Endothelial cell of umbilical vein (primary cell): ENCODE data around the gene OTUB1. TPM values are rescaled to one million over a fixed set of nuclear protein-coding genes. Genes with fewer than 3 reads are reported as not detected.

Experiments
- BruUV-seq: library from RNA; stranded (reverse); fragments of 400-500 nt; replicated peaks from 2 replicates; lab custom pipeline; 2021; lab: Mats Ljungman, UMichigan
- CTCF ChIA-PET: fragments of 300-600, 350-600 bp; sonication (Branson Sonifier 250); formaldehyde crosslinking; loops from one replicate; lab custom pipeline; 2021; ENCODE audit warnings: antibody characterized with exemption, inconsistent platforms; lab: Charles Lee
- POLR2A ChIA-PET: fragments of 300-600, 350-600 bp; sonication (Branson Sonifier 250); formaldehyde crosslinking; loops from one replicate; lab custom pipeline; 2021; ENCODE audit warnings: antibody characterized with exemption, inconsistent platforms; lab: Charles Lee
- DNase-seq: peaks from one replicate; pipeline ENCODE4 v3.0.0-alpha.2; 2011; ENCODE audit warnings: low read depth, low spot score
- FAIRE-seq: peaks from 2 replicates; lab custom pipeline; 2011; peaks lifted over from hg19 to GRCh38; lab: Jason Lieb, UNC
- H2AFZ ChIP-seq: 2 replicates; pipeline ENCODE4 v1.6.0; 2012; ENCODE audit warnings: low read depth, low read length, control low read depth, inconsistent platforms
- H3K27ac ChIP-seq: 2 replicates; pipeline ENCODE4 v1.5.1; 2011; ENCODE audit warnings: low read depth, mild to moderate bottlenecking, control low read depth, low read length, moderate library complexity; ENCODE audit not compliant: insufficient read depth
- H3K27me3 ChIP-seq, 2 experiments: 2 replicates each; pipeline versions ENCODE4 v1.6.0 to v1.6.1; 2011; ENCODE audit warnings: low read length in 2 of 2, mixed read lengths in 1 of 2; ENCODE audit not compliant: control insufficient read depth in 2 of 2, insufficient read depth in 2 of 2
- H3K36me3 ChIP-seq, 2 experiments: 2 replicates in 1 of 2; 3 replicates in 1 of 2; pipeline ENCODE4 v1.5.1; 2011; ENCODE audit warnings: low read length in 2 of 2, mild to moderate bottlenecking in 1 of 2, moderate library complexity in 1 of 2; ENCODE audit not compliant: control insufficient read depth in 2 of 2, insufficient read depth in 2 of 2; ENCODE audit errors: extremely low read depth in 1 of 2
- H3K4me1 ChIP-seq: 3 replicates; pipeline ENCODE4 v1.5.1; 2011; ENCODE audit warnings: mild to moderate bottlenecking, low read length; ENCODE audit not compliant: control insufficient read depth, insufficient read depth; ENCODE audit errors: extremely low read depth
- H3K4me2 ChIP-seq: 2 replicates; pipeline ENCODE4 v1.6.1; 2011; ENCODE audit warnings: low read length, control low read depth, mixed read lengths; ENCODE audit not compliant: insufficient read depth
- H3K4me3 ChIP-seq, 3 experiments: fragments of 200-600 bp in 1 of 3; sonication (generic), shearing (Covaris generic) in 1 of 3; replicated peaks in 1 of 3; 2 replicates each; pipeline ENCODE4 v1.5.1; 2011 to 2016; ENCODE audit warnings: control low read depth in 3 of 3, low read length in 3 of 3, mild to moderate bottlenecking in 2 of 3, inconsistent platforms in 1 of 3, low read depth in 1 of 3, moderate library complexity in 1 of 3; ENCODE audit not compliant: insufficient read depth in 1 of 3
- H3K79me2 ChIP-seq: 2 replicates; pipeline ENCODE4 v1.6.0; 2012; ENCODE audit warnings: low read length, inconsistent platforms; ENCODE audit not compliant: control insufficient read depth, insufficient read depth
- H3K9ac ChIP-seq: replicated peaks from 2 replicates; pipeline ENCODE3; 2011; ENCODE audit warnings: low read length, control low read depth; ENCODE audit not compliant: insufficient read depth; ENCODE audit errors: extremely low read depth
- H3K9me1 ChIP-seq: replicated peaks from 3 replicates; pipeline ENCODE4 v1.6.0; 2011; ENCODE audit warnings: mild to moderate bottlenecking, low read length; ENCODE audit not compliant: control insufficient read depth, insufficient read depth; ENCODE audit errors: extremely low read depth
- H3K9me3 ChIP-seq: replicated peaks from 2 replicates; pipeline ENCODE4 v1.5.1; 2012; ENCODE audit warnings: low read length, inconsistent platforms; ENCODE audit not compliant: control insufficient read depth, insufficient read depth
- H4K20me1 ChIP-seq: replicated peaks from 2 replicates; pipeline ENCODE3; 2011; ENCODE audit warnings: mild to moderate bottlenecking, low read length; ENCODE audit not compliant: control insufficient read depth, insufficient read depth; ENCODE audit errors: extremely low read depth
- CTCF ChIP-seq, 2 donors: IDR thresholded peaks; 1 replicate in 1 of 2; 2 replicates in 1 of 2; pipeline ENCODE4 v1.5.1; 2011; ENCODE audit warnings: low read length in 2 of 2, mild to moderate bottlenecking in 2 of 2, moderate library complexity in 2 of 2, control low read depth in 1 of 2, inconsistent platforms in 1 of 2, low read depth in 1 of 2; ENCODE audit not compliant: insufficient read depth in 1 of 2; ENCODE audit errors: extremely low read depth in 1 of 2
- EZH2 ChIP-seq: IDR thresholded peaks from 2 replicates; pipeline ENCODE4 v1.6.1; 2012; ENCODE audit warnings: borderline replicate concordance, low read depth, mild to moderate bottlenecking, moderate library complexity, low read length, inconsistent platforms; ENCODE audit not compliant: severe bottlenecking
- FOS ChIP-seq: IDR thresholded peaks from 2 replicates; pipeline ENCODE4 v1.6.1; 2011; ENCODE audit warnings: mild to moderate bottlenecking, low read length, moderate library complexity, borderline replicate concordance; ENCODE audit not compliant: insufficient read depth
- GATA2 ChIP-seq: IDR thresholded peaks from 2 replicates; pipeline ENCODE4 v1.7.0; 2011; ENCODE audit warnings: low read depth, mild to moderate bottlenecking, moderate library complexity, mixed read lengths, low read length; ENCODE audit not compliant: insufficient read length, insufficient read depth
- JUN ChIP-seq: IDR thresholded peaks from 2 replicates; pipeline ENCODE4 v1.6.1; 2011; ENCODE audit warnings: borderline replicate concordance, low read depth; ENCODE audit not compliant: insufficient read length, insufficient read depth
- MAX ChIP-seq: IDR thresholded peaks from 2 replicates; pipeline ENCODE4 v1.6.1; 2011; ENCODE audit not compliant: insufficient read depth, insufficient read length
- MYC ChIP-seq: IDR thresholded peaks from one replicate; pipeline ENCODE4 v1.6.1; 2011; ENCODE audit warnings: mild to moderate bottlenecking, low read depth, low read length
- POLR2A ChIP-seq: IDR thresholded peaks from 2 replicates; pipeline ENCODE4 v1.6.1; 2012; ENCODE audit warnings: low read depth, mild to moderate bottlenecking, control low read depth, low read length
- POLR2AphosphoS5 ChIP-seq: IDR thresholded peaks from 2 replicates; pipeline ENCODE4 v1.6.1; 2012; ENCODE audit warnings: low read depth, mild to moderate bottlenecking, control low read depth, low read length, moderate library complexity; ENCODE audit not compliant: insufficient read depth
- dilution Hi-C: fragments of 300-500 bp; cut with MboI; formaldehyde crosslinking; loops from one replicate; pipeline ENCODE4 v1.15.0; 2019; ENCODE audit warnings: low sequenced_read_pairs; ENCODE audit not compliant: extremely low pct_ligation_motif_present
- intact Hi-C: fragments of 100-400 bp; cut with micrococcal nuclease; formaldehyde crosslinking; loops from one replicate; pipeline ENCODE4 v1.10.0; 2022
- polyA plus RNA-seq, 4 experiments: library from polyadenylated mRNA; depleted of rRNA in 3 of 4; stranded (reverse) in 3 of 4; unstranded in 1 of 4; fragments of >200 nt; gene quantifications; 2 replicates each; pipeline versions ENCODE4 v1.2.1 to v1.2.3, GENCODE V29; 2011 to 2012; ENCODE audit warnings: missing spikeins in 1 of 4
- total RNA-seq: library from RNA; stranded (reverse); gene quantifications from 2 replicates; pipeline ENCODE4 v1.2.3, GENCODE V29; 2021

OTUB1 gene
- total and polyA plus RNA-seq, 2 donors (not counting 3 experiments of a cell fraction or from before 2014, with no cell fraction given), result 81.9 to 256 TPM

GRCh38 chr11:63997801-63998337 is 11.6 kb downstream of the OTUB1 start:
- DNase-seq (no peak), FAIRE-seq (no peak)
- Histone ChIP-seq H3K4me3 (no peak overlapping the region), H2AFZ (no peak overlapping the region), H4K20me1 (no peaks in the 10 kb centered on the region), H3K4me1 (peaks cover 26% of the 10 kb centered on the region), H3K9me1 (no peaks in the 10 kb centered on the region), H3K4me2 (no peak overlapping the region), H3K9me3 (no peaks in the 10 kb centered on the region), H3K27me3 (no peaks in the 10 kb centered on the region), H3K79me2 (no peaks in the 10 kb centered on the region), H3K36me3 (peaks cover 0 to 27% of the 10 kb centered on the region in 2 experiments), H3K27ac (no peak overlapping the region), H3K9ac (no peak overlapping the region)
- dilution Hi-C loops (no loop called here), intact Hi-C loops (no loop called here)
- TF ChIP-seq POLR2A (no peak), CTCF (IDR thresholded peaks at IDR 0.05; ENCODE audit: extremely low read depth in 1 of 2, insufficient read depth in 1 of 2, low read depth in 1 of 2, low read length in 2 of 2) (no peak), MAX (no peak), JUN (no peak), MYC (no peak), POLR2AphosphoS5 (no peak), EZH2 (no peak), GATA2 (no peak), FOS (no peak)
- BruUV-seq, result no TSS peak
- CTCF ChIA-PET, result no interaction called here
- POLR2A ChIA-PET, result interaction anchor here (0.5 kb wide), 1 partner anchor 179 kb away, joined by 7 read pairs; no protein-coding TSS in a partner anchor
